Measurements from ENCODE around the gene GMIP.

GMIP gene

DNA sequence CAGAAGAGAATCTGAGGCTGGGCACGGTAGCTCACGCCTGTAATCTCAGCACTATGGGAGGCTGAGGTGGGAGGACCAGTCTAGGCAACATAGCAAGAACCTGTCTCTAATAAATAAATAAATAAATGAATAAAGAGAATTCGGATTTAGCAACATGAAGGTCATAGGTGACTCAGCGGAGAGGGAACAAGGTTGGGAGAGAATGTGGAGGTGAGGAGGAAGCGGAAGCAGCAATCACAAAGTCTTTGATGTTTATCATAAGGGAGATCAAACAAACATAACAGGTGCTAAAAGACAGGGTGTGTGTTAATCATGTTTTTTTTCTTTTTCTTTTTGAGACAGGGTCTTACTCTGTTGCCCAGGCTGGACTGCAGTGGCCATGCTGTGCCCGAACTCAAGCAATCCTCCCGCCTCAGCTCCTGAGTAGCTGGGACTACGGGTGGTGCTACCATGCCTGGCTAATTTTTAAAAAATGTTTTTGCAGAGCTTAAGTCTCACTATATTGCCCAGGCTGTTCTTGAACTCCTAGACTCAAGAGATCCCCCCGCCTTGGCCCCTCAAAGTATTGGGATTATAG lies 41.2 kb downstream of the GMIP start:
- DNase-seq = peak; percentile 32

DNA sequence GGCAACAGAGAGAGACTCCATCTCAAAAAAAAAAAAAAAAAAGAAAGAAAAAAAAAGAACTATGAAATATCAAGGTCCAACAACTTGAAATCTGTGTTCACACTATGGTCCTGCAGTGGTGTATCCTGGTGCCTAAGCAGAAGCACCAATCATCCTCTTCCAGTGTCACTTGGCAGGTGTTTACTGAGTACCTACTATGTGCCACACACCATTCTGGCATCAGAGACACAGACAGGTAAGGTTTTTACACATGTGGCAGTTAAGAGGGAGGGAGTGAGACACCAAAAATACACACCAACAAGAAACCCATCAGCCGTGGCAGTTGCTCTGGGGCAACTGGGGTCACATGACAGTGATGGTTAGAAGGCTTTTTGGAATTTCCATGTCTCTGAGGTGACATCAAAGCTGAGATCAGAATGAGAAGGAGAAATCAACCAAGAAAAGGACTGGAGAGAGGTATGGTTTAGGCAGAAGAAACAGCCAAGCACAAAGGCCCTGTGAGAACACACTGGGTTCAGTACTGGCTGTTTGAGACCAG lies 42.6 kb downstream of the GMIP start:
- DNase-seq = no peak

DNA sequence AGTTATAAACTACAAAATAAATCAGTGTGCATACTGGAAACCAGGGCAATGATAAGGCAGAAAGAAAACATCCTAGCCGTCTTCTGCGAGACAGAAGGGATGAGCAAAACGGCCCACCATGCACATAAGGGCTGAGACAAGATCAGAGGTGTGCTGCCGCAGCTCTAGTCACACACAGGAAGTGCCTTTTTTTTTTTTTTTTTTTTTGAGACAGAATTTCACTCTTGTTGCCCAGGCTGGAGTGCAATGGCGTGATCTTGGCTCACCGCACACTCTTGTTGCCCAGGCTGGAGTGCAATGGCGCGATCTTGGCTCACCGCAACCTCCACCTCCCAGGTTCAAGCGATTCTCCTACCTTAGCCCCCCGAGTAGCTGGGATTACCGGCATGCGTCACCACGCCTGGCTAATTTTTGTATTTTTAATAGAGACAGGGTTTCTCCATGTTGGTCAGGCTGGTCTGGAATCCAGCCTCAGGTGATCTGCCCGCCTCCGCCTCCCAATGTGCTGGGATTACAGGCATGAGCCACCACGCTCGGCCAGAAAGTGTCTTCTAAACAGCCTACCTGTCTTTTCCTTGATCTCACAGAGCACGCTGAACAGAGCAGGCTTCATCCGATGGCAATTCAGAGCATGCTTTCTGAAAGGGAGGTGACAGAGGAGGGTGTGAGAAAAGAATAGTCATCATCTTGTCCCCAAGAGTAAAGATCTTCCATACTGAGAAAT lies 44.6 kb downstream of the GMIP start:
- peak; percentile 71 for DNase-seq

DNA sequence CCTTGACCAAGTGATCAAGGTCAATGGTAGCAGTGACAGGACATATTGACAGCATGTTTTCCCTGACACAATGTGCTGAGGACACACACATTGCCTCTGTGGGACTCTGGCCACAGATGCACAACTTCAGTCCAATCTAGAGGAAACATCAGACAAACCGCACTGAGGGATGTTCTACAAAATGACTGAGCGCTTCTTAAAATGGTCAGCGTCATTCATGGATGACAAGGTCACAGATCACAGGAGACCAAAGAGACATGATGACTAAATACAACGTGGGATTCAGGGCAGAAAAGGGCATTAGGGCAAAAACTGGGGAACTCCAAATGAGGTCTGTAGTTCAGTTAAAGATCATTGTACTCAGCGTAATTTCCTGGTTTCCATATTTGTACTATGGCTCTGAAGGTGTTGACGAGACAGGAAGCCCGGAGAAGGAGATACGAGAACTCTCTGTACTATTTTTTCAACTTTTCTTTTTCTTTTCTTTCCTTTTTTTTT lies 45.6 kb downstream of the GMIP start:
- peak; percentile 64 for DNase-seq

DNA sequence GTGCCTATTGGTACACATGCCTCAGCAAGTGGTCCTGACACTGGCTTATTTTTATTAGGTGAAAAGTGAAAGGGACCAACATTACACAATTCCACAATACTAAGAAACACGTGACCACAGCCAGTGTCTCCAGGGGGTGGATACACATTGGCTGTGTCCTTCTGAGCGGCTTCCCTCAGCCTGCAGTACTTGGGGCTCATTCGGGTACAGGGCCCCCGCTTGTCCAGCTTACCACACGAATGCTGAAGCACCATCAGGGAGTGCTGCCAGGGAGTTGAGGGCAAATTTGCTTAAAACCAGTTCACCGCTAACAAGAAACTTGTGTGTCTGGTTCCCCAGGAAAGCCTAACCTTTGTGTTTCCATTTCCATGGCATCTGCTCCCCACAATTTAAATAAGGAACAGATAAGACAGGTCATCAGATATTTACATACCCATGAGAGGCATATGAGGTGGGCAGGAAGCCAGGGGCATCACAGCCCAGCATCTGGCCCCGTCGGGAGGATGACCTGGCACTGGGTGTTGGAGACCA lies 48.2 kb downstream of the GMIP start:
- no peak for DNase-seq

- peak; percentile 30 for DNase-seq
Observed at GRCh38 chr19:19594381-19594780, 49.1 kb downstream of the GMIP start.

DNA sequence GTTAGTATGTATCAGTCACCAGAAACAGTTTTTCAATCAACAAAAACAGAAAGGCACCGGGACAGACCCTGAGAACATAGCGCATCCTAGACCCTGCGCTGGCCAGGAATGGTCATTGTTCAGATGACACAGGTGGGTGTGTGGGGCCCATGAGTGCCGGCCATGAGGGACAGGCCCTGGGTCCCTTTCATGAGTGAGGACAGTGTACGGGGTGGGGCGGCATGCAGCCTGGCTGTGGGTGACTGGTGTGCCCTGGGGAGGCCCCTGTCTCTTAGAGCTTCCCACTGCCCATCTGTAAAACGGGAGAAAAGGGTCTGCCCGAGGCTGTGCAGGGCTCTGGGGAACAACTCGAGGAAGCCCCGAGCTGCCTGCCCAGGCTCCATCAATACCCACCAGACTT lies 50.8 kb downstream of the GMIP start:
- no peak for DNase-seq

DNA sequence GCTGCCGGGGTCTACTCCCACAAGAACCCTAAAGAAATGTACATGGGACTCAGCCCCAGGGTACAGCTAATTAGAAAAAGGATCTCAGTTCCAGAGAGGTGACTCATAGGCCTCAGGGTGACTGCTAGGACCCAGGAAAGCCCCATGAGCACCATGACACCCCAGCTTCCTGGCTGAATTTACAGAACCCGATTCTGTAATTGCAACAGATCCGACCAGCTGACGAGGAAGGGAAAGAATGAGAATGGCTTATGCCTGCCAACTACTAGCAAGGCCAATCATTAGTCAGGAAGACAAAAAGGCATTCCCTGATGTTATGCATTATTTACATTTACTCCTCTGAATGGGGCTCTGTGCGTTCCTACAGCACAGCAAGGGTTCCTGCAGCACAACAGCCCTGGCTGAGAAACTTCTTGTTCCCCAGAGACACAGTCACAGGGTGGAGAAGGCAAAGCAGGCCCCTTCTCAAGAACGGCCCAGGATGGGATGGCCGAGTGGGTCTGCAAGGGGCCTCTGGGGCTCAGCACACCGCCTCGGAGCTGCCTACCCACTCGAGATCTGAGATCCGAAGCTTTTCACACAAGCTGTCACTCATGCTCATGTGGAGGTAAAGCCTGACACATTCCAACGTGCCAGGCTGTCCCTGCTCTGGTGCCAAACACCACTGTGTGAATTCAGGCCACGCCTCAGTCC lies 52.2 kb downstream of the GMIP start:
- peak; percentile 77 for DNase-seq

GRCh38 chr19:19588546-19588945 lies 54.9 kb downstream of the GMIP start:
- no peak for DNase-seq

- DNase-seq = no peak
Observed at GRCh38 chr19:19587771-19588170, 55.7 kb downstream of the GMIP start.

- no peak for DNase-seq
Observed at GRCh38 chr19:19584356-19584755, 59.1 kb downstream of the GMIP start.

DNA sequence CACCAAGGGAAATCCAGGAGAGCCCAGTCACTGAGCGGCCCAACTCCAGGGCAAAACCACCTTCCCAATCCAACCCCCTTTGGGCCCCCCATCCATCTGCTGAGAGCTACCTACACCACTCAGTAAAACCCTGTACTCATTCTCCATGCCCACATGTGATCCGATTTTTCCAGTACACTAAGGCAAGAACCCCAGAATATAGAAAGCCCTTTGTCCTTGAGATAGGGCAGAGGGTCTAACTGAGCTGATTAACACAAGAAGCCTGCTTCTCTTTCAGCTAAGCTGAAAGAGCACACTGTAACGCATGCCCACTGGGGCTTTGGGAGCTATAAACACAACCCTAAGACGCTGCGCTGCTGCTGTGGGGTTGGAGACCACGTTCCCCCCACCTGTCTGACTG lies 61.0 kb downstream of the GMIP start:
- no peak for DNase-seq

- no peak for DNase-seq
Observed at GRCh38 chr19:19581391-19581790, 62.1 kb downstream of the GMIP start.

DNA sequence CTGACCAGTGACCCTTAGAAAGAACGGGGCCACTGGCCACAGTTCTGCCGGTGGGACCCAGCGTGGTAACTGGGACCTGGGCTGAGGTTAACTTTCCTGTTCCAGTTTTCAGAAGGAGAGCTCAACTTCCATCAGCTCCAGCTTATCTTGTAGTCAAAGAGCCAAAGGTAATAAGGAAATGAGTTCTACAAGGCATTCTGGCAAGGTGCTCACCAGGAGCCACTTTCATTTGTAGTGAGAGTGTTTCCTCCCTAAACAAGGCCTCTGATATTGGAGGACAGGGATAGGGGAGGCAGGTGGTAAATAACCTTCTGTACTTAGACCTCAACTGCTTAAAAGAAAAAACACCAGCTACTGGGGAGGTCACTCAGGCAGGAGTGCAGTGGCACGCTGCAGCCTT lies 63.0 kb downstream of the GMIP start:
- no peak for DNase-seq

- DNase-seq = no peak
Observed at GRCh38 chr19:19579533-19580361, 63.7 kb downstream of the GMIP start.
